CD8-positive, alpha-beta memory T cell (primary cell): ENCODE data around the gene OR8B3. TPM values are rescaled to one million over a fixed set of nuclear protein-coding genes. Genes with fewer than 3 reads are reported as not detected.

ENCODE experiments used
- CTCF ChIA-PET: fragments of 350-600 bp; sonication (Branson Sonifier 250); formaldehyde crosslinking; loops from one replicate; lab custom pipeline; 2021; ENCODE audit warnings: antibody characterized with exemption; lab: Charles Lee
- POLR2A ChIA-PET: fragments of 350-600 bp; sonication (Branson Sonifier 250); formaldehyde crosslinking; loops from one replicate; lab custom pipeline; 2021; ENCODE audit warnings: antibody characterized with exemption; lab: Charles Lee
- DNase-seq, 5 donors: peaks; one replicate each; pipeline versions ENCODE4 v3.0.0 to v3.0.0-alpha.2; 2020 to 2022; ENCODE audit warnings: mixed read lengths in 1 of 5
- H3K27ac ChIP-seq: one replicate; pipeline ENCODE4 v1.7.0; 2013; ENCODE audit warnings: low read depth, mild to moderate bottlenecking, low read length, moderate library complexity
- H3K27me3 ChIP-seq: 2 replicates; pipeline ENCODE4 v1.7.0; 2013; ENCODE audit warnings: low read length, mild to moderate bottlenecking; ENCODE audit not compliant: insufficient read depth, poor library complexity, severe bottlenecking
- H3K36me3 ChIP-seq: 2 replicates; pipeline ENCODE4 v1.7.0; 2013; ENCODE audit warnings: mild to moderate bottlenecking, low read length, moderate library complexity; ENCODE audit not compliant: insufficient read depth
- H3K4me1 ChIP-seq: 2 replicates; pipeline ENCODE4 v1.7.0; 2013; ENCODE audit warnings: mild to moderate bottlenecking, low read length, moderate library complexity; ENCODE audit not compliant: insufficient read depth
- H3K4me3 ChIP-seq: 2 replicates; pipeline ENCODE4 v1.7.0; 2013; ENCODE audit warnings: mild to moderate bottlenecking, low read length
- H3K9me3 ChIP-seq: 2 replicates; pipeline ENCODE4 v1.7.0; 2013; ENCODE audit warnings: mild to moderate bottlenecking, low read length
- H3K27ac Mint-ChIP-seq, 8 donors: one replicate each; pipeline ENCODE4 v1.8.0; 2020 to 2021; ENCODE audit warnings: mixed read lengths in 8 of 8, mild to moderate bottlenecking in 6 of 8, inconsistent platforms in 3 of 8, moderate library complexity in 3 of 8
- H3K27me3 Mint-ChIP-seq, 2 donors: one replicate each; pipeline ENCODE4 v1.8.0; 2020 to 2021; ENCODE audit warnings: mixed read lengths in 2 of 2, mild to moderate bottlenecking in 1 of 2, moderate library complexity in 1 of 2
- H3K36me3 Mint-ChIP-seq, 3 donors: one replicate each; pipeline ENCODE4 v1.8.0; 2020 to 2021; ENCODE audit warnings: mixed read lengths in 3 of 3, inconsistent platforms in 1 of 3, mild to moderate bottlenecking in 1 of 3
- H3K4me1 Mint-ChIP-seq, 3 donors: one replicate each; pipeline ENCODE4 v1.8.0; 2020 to 2021; ENCODE audit warnings: mixed read lengths in 3 of 3, inconsistent platforms in 1 of 3, mild to moderate bottlenecking in 1 of 3
- H3K4me3 Mint-ChIP-seq, 7 donors: one replicate each; pipeline ENCODE4 v1.8.0; 2020 to 2021; ENCODE audit warnings: mixed read lengths in 7 of 7, mild to moderate bottlenecking in 6 of 7, moderate library complexity in 4 of 7, inconsistent platforms in 2 of 7
- H3K9me3 Mint-ChIP-seq, 5 donors: one replicate each; pipeline ENCODE4 v1.8.0; 2020 to 2022; ENCODE audit warnings: mixed read lengths in 5 of 5, mild to moderate bottlenecking in 3 of 5, moderate library complexity in 2 of 5, inconsistent platforms in 1 of 5
- polyA plus RNA-seq: library from polyadenylated mRNA; unstranded; fragments of 300-500 nt; fragmentation: Illumina TruSeq; gene quantifications from one replicate; pipeline ENCODE4 v1.2.3, GENCODE V29; 2021
- total RNA-seq, 2 experiments: library from RNA; stranded (reverse); gene quantifications; one replicate each; pipeline ENCODE4 v1.2.3, GENCODE V29; 2021

Gene OR8B3
- total and polyA plus RNA-seq, 3 experiments from 2014 or later = not detected

- no peaks in the 10 kb centered on the region for H3K27me3 Mint-ChIP-seq
- Histone ChIP-seq H3K4me1 (no peaks in the 10 kb centered on the region), H3K27me3 (no peaks in the 10 kb centered on the region), H3K4me3 (no peak overlapping the region), H3K9me3 (no peaks in the 10 kb centered on the region), H3K36me3 (no peaks in the 10 kb centered on the region), H3K27ac (no peak overlapping the region)
- H3K4me1 Mint-ChIP-seq = no peaks in the 10 kb centered on the region
- H3K9me3 Mint-ChIP-seq = peaks cover 3 to 20% (median 6%) of the 10 kb centered on the region in 5 donors
- H3K4me3 Mint-ChIP-seq = no peak overlapping the region
- DNase-seq = no peak
- POLR2A ChIA-PET = no interaction called here
- no peaks in the 10 kb centered on the region for H3K36me3 Mint-ChIP-seq
- CTCF ChIA-PET = no interaction called here
- H3K27ac Mint-ChIP-seq = no peak overlapping the region
Observed at GRCh38 chr11:124346311-124346955, 52.4 kb downstream of the OR8B3 start.

Other genes starting within 250 kb of the OR8B3 start
- not detected for gene OR10D3, start 215.7 kb downstream of the OR8B3 start, total RNA-seq
- not detected for gene OR10D3, start 215.7 kb downstream of the OR8B3 start, polyA plus RNA-seq
- not detected for gene OR8G1, start 157.9 kb downstream of the OR8B3 start, total RNA-seq
- not detected for gene OR8G1, start 157.9 kb downstream of the OR8B3 start, polyA plus RNA-seq
- not detected for gene OR8G5, start 142.6 kb downstream of the OR8B3 start, total RNA-seq
- not detected for gene OR8G5, start 142.6 kb downstream of the OR8B3 start, polyA plus RNA-seq
- gene OR8D1, start 85.1 kb downstream of the OR8B3 start, total RNA-seq = not detected
- not detected for gene OR8D1, start 85.1 kb downstream of the OR8B3 start, polyA plus RNA-seq
- gene OR8D2, start 78.8 kb downstream of the OR8B3 start, total RNA-seq = not detected
- not detected for gene OR8D2, start 78.8 kb downstream of the OR8B3 start, polyA plus RNA-seq
- not detected for gene OR8B2, start 14.5 kb downstream of the OR8B3 start, total RNA-seq
- not detected for gene OR8B2, start 14.5 kb downstream of the OR8B3 start, polyA plus RNA-seq
- gene OR8B4, start 25.8 kb upstream of the OR8B3 start, total RNA-seq = not detected
- not detected for gene OR8B4, start 25.8 kb upstream of the OR8B3 start, polyA plus RNA-seq
- gene OR8B8, start 46.7 kb upstream of the OR8B3 start, total RNA-seq = not detected
- not detected for gene OR8B8, start 46.7 kb upstream of the OR8B3 start, polyA plus RNA-seq
- not detected for gene OR8B12, start 144.6 kb upstream of the OR8B3 start, total RNA-seq
- not detected for gene OR8B12, start 144.6 kb upstream of the OR8B3 start, polyA plus RNA-seq
- not detected for gene OR8A1, start 171.0 kb upstream of the OR8B3 start, total RNA-seq
- gene OR8A1, start 171.0 kb upstream of the OR8B3 start, polyA plus RNA-seq = not detected
- not detected for gene PANX3, start 212.4 kb upstream of the OR8B3 start, total RNA-seq
- not detected for gene PANX3, start 212.4 kb upstream of the OR8B3 start, polyA plus RNA-seq
- 10 to 100 TPM; 38.4 to 49.5 TPM for gene TBRG1, start 223.8 kb upstream of the OR8B3 start, total RNA-seq
- gene TBRG1, start 223.8 kb upstream of the OR8B3 start, polyA plus RNA-seq = 36.3 TPM